Measurements from ENCODE around the gene KIF26B.

Gene KIF26B

DNA sequence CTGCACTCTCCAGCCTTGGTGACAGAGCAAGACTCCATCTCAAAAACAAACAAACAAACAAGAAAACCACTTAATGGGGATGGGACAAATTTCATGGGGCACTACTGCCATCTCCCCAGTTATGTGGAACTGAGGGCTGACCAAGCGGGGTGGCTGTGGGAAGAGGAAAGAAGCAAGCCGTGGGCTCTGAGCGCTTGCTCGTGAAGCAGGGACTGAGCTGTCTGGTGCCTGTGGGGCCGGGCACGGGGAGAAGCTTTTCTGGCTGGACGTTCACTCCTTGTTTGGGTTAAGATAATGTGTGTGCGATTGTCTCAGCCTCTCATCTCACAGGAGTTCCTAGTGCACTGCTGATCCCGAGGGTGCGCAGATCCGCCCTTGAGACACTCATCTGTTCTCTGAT, 22.0 kb upstream of the KIF26B start:
- DNase-seq (ENCODE audit: low read depth): no peak

DNA sequence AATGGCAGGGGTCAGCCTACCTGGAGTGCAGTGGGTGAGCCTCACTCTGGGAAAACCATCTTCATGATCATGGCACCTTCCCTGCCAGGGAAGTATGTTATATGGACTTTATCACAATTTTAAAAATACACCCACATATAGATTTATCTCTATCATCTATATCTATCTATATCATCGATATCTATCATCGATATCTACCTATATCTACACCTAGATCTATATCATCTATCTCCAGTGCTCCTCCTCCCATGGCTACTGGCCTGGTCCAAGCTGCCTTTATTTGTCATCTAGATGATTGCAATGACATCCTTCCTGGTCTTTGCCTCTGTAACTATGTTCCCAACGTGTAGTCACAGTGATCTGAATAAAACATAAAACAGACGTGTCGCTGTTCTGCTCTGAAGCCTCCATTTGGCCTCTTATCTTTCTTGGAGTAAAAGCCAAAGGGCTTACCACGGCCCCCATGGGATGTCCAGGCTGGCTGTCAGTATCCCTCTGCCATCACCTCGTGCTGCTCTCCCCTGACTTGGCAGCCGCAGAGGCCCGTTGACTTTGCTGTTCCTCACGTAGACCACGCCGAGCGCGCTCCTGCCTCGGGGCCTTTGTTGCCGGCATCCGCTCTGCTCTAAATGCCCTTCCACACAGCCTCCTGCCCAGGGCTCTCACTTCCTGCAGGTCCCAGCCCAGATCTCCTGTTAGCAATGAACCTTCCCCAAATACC, 20.6 kb upstream of the KIF26B start:
- no peak for DNase-seq (ENCODE audit: low read depth)

DNA sequence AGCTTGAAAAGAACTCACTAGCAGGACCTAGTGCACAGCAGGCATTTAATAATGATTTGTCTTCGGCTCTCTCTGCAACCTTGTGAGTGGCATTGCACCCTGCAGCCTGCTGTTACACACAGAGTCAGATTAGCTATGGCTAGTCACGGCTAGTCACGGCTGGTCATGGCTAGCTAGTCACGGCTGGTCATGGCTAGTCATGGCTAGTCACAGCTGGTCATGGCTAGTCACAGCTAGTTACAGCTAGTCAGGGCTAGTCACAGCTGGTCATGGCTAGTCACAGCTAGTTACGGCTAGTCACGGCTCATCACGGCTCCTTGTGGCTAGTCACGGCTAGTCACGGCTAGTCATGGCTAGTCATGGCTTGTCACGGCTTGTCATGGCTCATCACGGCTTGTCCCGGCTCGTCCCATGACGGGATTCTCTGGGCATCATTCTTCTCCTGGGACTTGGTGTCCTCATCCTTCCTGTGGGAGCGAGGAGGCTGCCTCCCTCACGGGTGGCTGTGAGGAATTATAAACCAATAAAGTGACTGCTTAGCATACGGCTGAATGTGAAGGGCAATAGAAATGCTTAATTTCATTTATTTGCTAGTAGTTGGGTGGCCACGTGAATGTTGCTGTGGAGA, 12.5 kb upstream of the KIF26B start:
- DNase-seq (ENCODE audit: low read depth): no peak

DNA sequence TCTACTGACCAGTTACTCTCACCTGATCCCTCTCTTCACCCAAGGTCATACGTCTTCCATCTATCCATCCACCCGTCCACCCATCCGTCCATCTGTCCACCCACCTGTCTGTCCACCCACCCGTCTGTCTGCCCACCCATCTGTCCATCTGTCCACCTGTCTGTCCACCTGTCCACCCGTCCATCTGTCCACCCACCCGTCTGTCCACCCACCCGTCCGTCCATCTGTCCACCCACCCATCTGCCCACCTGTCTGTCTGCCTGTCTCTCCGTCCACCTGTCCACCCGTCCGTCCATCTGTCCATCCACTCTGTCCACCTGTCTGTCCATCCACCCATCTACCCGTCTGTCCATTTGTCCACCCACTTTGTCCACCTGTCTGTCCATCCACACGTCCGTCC, 11.8 kb upstream of the KIF26B start:
- DNase-seq (ENCODE audit: low read depth): no peak

DNA sequence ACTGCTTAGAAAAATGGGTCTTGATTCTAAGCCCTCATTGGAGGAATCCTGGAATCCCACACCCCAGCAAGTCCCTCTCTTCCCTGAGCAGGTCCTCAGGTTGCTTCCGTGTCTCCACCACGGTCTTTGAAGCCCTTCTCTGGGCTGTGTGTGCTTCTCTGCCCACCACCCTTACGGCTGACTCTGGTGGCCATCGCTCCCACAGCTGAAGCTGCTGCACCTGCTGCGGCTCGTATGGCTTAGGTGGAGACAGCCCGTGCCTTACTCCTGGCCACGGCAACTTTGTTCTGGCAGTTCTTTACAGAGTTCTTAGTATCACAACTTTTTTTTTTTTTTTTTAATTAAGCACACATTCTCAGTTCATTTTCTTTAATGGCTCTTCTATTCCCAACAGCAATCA, 10.9 kb upstream of the KIF26B start:
- DNase-seq (ENCODE audit: low read depth): no peak

DNA sequence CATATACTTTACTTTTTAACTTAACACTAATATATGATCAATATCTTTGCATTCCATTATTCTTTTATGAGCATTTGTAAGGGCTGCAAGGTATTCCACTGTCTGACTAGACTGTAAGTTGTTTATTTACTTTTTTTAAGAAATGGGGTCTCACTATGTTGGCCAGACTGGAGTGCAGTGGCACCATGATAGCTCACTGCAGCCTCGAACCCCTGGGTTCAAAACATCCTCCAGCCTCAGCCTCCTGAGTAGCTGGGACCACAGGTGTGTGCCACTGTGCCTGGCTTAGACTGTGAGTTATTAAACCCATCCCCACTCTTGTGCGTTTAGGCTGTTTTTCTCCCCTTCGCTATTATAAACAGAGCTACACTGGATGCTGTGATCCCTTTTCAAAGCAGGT, 6.7 kb upstream of the KIF26B start:
- no peak for DNase-seq (ENCODE audit: low read depth)

DNA sequence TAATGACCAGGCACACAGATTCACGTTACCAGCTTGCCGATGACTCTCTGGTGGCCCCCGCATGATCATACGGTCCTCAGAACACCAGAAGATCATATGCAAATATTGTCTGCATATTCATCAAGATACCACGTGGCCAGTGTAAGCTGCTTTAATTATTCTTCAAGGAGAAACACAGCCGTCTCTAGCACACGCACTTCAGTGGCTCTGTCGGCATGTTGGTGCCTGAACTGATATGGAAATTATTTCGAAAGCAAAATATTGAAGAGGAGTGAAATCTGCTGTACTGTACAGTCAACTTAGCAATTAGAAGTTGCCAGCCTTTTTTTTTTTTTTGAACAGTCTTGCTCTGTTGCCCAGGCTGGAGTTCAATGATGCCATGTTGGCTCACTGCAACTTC, 5.9 kb upstream of the KIF26B start:
- no peak for DNase-seq (ENCODE audit: low read depth)

DNA sequence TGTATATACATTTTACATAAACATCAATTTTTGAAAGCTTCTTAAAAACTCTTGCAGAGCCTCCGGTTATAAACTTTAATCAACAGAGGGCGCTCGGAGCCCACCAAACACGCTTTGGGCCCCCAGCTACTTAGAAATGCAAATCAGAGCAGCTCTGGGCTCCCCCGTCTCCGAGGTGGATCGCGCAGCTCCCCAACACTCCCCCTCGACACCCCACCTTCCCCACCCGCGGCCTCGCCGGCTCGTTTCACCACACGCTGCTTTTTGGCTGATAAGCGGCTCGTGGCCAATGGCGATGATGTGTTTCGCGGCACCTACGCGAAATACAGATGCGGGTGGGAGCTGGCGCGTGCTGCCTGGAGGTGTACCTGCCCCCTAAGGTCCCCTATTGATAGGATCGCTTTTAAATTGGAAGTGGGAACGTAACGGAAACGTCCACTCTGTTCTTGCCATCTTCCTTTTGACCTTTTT, 1.7 kb upstream of the KIF26B start:
- peak; percentile 15 for DNase-seq (ENCODE audit: low read depth)

DNA sequence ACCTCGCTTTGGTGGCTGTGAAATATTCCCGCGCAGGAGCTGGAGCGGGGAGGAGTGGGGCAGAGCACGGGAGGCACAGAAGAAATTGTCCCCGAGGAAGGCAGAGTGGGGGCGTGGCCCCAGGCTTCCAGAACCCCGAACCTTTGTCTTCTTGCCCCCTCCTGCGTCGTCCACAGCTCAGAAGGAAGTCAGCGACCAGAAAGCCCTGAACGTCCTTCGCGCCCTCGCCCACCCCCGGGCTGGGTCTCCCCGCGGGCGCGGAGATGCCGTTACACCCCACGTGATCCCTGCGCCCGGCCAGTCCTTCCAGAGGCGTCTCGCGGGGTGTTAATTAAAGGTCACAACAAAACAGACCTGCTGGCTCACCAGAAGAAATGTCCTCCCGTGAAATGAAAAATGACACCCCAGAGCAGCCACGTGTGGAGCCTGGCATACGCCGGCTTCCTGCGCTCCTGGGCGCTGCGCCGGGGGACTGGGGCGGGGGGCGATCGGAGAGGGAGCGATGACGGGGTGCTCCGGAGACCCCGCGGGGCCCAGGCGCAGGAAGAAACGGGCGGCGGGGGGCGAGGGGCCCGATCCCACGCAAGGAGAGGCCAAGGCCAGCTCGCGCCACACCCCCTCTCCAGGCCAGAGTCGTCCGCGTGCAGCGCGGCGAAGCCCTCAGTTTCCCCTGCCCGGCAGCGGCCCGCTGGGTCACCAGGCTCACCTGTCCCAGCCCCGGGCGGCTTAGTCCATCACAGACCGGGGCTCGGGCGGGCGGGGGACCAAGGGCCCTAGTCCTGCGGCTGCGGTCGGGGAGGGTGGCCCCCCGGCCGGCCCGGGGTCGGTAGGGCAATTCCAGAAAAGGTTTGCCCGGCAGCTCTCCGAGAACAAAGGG, 995 bp upstream of the KIF26B start:
- no peak for DNase-seq (ENCODE audit: low read depth)

DNA sequence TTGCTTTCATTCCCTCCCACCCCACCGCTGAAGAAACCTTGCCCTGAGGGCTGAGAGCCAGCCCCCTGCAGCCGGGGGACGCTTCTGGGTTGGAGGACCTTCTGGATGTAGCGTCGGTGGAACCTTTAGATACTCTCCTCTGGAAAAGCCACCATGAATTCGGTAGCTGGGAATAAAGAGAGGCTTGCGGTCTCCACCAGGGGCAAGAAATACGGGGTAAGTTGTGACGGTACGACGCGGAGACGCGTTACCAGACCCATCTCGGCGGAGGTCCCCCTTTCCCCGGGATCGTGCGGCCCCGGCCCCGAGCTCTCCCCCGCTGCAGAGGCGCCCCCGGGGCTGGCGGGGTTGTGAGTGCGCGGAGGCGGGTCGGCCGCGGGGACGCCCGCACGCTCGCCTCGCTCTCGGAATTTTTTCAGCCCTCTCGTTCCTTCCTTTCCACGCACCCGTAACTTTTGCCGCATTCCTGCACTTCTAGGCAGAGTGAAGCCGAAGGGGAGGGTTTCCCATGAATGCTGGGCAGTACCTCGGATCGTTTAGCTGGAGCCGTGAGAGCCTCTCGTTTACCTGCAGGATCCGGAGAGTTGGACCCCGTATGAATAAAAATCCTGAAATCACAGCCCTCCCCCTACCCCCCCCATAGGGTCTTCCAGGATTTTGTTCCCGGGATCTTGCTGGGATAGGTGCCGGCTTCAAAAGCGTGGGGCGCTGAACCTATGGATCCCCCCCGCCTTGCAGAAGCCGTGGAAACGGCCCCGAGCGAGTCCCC, 671 bp downstream of the KIF26B start:
- no peak for DNase-seq (ENCODE audit: low read depth)

DNA sequence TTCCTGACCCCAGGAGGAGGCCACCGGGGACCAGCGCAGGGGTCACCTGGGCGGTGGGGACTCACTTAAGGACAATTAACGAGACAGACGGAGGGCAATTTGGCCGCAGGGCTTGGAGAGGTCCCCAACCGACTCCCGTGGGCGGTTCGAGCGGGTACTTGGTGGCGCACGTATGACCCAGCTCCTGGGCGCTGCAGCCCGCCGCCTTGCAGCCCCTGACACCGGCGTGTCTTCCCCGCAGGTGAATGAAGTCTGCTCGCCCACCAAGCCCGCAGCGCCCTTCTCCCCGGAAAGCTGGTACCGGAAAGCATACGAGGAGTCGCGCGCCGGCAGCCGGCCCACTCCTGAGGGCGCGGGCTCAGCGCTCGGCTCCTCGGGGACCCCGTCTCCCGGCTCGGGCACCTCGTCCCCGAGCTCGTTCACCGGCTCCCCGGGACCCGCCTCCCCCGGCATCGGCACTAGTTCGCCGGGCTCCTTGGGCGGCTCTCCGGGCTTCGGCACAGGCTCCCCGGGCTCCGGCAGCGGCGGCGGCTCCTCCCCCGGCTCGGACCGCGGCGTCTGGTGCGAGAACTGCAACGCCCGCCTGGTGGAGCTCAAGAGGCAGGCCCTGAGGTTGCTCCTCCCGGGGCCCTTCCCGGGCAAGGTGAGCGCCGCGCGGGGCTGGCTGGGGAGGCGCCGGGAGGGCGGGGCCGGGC, 1.4 kb downstream of the KIF26B start:
- peak; percentile 35 for DNase-seq (ENCODE audit: low read depth)

DNA sequence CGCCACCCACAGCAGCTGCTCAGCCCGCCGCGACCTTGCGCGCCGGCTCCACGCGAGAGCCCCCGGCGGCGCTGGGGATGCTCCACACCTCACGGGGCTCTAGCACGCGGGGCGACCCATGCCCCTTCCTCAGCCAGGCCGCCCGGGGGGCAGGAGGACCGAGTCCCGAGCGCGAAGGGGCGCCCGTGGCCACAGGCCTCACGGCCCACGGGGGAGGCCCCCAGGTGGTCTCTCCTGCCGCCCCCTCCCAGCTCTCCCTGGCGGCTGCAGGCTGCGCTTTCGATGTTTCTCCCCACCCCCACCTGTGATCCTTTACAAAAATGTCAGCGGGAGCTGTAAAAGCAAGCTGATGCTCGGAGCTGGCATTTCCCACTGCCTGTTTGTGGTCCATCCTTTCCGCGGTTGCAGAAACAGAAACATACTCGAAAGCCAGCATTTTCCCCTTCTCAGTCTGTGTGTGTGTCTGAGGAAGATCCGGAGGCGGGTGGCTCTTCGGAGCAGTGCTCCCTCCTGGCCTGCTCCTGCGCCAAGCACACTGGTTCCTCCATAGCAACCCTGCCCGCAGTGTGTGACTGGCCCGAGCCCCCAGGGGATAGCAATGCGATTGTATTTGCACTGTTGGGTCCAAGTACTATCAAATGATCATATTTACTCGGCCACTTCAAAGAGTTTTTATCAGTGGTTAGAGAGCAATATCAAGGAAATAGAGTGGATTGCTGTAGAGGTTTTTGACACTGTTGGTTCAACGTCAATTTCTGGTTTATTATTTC, 2.1 kb downstream of the KIF26B start:
- DNase-seq (ENCODE audit: low read depth): no peak

DNA sequence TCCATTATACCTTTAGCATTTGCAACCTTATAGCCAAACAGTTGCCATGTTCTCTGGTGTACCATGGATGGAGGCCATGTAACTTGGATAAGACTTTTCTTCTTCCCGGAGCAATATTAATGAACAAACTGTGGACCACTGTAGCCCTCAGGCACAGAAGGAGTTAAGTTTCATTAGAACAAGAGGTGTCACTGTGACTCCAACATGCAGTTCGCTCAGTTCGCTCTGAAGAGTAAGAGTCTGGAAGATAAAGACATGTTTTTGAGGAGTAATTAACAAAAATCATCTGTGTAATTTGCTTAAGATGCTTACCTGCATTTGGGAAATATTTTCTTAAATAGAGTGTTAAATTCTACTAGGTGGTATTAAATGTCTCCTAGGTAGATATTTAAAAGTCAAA, 4.1 kb downstream of the KIF26B start:
- no peak for DNase-seq (ENCODE audit: low read depth)

DNA sequence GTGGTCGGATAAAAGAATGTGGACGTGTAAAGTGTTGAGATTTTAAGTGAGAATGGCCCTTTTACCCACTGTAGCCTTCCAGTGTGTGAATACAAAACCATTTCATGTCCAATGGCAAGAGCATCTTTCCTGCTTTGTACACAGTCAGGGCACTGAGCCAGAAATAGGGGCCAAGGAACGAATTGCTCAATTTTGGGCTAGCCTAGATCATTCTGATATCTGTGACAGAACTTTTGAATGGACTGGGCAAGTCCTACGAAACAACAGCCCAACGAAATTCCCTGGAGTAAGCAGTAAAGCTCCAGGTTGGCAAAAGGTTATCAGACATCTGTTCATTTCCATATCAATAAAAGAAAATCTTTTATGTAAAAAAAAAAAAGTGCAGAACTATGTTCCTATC, 5.5 kb downstream of the KIF26B start:
- DNase-seq (ENCODE audit: low read depth): no peak

DNA sequence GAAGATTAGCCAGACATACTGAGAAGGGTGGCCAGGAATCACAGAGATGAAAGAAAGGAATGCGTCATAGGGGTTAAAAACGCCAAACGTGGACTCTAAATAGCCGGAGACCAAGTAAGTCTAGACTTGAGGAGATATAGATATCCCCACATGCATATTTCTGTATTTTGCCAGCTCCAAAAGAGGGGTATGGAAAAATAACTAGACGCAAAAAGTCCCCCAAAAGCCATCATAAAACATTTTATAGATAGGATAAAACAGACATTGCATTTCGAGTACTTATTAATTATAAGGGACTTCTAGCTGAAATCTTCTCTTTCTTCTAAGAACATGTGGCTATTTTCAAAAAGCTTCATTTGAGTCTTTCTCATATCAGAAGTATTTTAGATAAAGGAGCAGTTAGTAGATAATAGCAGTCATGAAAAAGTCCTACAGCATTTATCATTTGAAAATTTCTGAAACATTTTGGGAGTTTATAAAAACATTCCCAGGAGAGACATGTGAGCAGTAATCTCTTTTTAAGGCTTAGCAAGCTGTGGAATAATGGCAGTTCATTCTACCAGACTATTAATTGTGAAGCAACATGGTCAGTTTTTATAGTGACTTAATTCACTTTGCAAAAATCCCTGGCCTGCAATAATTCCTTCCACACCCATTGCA, 6.1 kb downstream of the KIF26B start:
- no peak for DNase-seq (ENCODE audit: low read depth)

DNA sequence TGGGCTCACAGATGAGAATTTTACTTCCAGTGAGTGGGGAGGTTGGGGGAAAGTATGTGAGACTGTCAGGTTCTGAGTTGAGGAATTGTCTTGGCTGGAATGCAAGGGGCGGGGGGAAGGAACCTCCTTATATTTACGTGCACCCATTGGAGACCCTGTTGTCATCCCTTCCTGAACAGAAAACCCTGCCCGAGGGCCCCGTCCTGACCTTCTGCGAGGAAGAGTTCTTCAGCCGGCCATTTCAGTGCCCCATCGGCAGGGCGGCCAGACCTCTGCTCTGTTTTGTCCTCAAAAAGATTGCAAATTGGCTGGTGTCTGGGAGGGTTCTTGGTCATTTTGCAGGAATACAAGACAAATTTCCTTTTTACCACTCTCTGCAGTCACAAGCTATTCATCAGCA, 7.1 kb downstream of the KIF26B start:
- DNase-seq (ENCODE audit: low read depth): no peak

DNA sequence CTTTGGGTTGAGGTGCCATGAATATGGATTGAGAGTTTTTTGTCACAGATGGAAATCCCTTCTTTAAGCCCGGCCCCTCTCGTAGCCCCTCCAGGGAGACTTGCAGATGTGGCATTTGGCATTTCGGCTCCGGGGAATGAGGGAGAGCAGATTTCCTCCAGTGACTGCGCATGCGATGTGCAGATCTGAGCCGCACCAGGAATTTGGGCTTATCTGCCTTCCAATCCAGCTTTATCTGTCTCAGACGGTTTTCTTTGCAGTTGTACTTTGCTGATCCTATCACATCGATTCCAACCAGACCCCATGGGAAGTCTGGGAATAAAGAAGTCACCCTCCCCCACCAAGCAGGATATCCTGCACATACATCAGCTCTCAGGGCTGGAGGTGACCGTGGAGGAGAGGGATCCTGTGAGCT, 11.7 kb downstream of the KIF26B start:
- no peak for DNase-seq (ENCODE audit: low read depth)

DNA sequence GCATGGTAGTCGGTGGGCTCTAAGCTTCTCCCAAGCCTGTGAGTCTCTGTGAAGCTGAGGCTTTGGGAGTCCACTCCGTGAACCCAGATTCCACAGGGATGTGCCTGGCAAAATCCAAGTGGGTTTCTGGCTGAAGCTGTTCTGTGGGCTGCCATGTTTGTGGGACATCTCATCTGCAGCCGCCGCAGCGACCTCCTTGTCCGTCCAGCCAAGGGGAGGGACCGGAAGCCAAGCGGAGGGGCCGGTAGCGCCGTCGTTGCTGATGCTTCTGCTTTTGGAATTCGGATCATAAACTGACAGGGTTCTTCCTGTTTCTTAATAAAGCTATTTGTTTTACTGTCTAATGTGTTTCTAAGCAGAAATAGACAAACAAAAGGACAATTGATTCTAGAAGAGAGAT, 13.3 kb downstream of the KIF26B start:
- DNase-seq (ENCODE audit: low read depth): no peak

DNA sequence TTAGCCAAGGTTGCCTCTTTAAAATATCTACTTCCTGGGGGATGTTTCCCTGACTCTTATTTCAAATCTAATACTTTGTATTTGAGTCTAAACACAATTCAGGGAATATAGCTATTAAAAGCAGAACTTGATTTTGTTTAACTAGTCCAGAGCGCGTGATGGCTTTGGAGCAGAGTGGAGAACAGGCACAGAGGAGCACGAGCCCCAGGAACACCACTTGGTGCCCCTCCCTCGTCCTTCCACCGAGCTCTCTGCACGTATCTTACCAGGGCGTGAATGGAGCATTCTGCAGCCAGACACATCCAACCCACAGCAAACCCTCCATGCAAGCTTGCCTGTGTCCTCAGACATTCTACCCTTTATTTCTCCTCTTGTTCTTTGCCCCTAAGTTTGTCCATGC, 14.1 kb downstream of the KIF26B start:
- DNase-seq (ENCODE audit: low read depth): no peak

DNA sequence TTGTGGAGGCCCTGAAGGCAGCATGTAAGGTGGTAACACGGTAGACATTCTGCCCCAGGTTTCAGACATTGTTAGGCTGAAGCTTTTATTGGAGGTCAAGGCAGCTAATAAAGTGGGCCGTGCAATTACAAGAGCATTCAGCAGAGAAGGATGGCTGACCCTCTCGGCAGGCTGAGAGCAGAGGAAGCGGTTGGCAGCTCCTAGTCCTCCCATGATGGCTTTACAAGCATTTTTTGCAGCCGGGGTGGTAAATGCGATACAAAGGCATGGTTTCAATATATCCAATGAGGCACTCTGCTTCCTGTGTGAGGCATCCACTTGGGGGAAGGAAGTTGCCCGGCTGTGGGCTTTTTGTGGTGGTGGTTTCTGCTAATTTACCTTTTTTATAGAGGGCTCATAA, 14.6 kb downstream of the KIF26B start:
- DNase-seq (ENCODE audit: low read depth): no peak

All from activated T-helper 1 cell treated with Interleukin-2 at 50 U/mL for 16 hours (primary cell).